Stimulated activated CD4-positive, alpha-beta T cell treated with anti-CD3 and anti-CD28 coated beads, Interleukin-4, amount 100 ng/mL, for 4 hours (primary cell): ENCODE data around the gene PARVB.

Experiments
- DNase-seq, 2 experiments: peaks; one replicate each; pipeline ENCODE4 v3.0.0-alpha.2; 2020

PARVB gene

DNA sequence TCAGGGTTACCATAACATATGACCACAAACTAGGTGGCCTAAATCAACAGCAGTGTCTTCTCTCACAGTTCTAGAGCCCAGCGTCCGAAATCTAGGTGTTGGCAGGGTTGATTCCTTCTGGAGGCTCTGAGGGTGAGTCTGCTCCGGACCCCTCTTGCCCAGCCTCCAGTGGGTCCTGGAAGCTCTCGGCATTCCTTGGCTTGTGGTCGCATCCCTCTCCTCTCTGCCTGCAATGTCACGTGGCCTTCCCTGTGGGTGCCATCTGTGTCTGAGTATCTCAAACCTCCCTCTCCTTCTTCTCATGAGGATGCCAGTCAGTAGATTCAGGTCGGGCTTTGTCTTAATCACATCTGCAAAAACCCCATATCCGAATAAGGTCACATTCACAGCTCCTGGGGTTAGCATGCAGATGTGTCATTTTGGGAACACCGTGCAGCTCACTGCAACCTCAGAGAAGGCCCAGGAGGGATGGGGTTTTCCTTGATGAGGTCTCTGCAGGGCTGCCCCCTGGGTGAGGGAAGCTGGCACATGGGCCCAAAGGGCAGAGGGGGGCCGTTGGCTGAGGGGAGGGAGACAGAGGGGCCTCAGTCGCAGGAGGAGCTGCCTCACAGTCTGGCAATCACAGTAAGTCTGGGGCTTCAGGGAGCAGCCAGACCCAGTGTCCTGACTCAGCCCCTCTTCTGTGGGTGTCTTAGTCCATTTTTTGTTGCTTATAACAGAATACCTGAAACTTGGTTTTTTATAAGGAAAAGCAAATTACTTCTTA, 197.8 kb downstream of the PARVB start:
- no peak for DNase-seq
